K562 (cell line): ENCODE results near the gene INSR.

Source experiments
- ADNP ChIP-seq: fragments of 200-800 bp; sonication (Bioruptor generic); IDR thresholded peaks from 2 replicates; pipeline ENCODE4 v1.6.1; 2016; ENCODE audit warnings: missing genetic modification characterization, missing compliant biosample characterization
- ATF1 ChIP-seq, 2 experiments: fragments of 450-650 bp in 1 of 2; IDR thresholded peaks; 2 replicates each; pipeline ENCODE4 v1.6.1; 2016; ENCODE audit warnings: missing compliant biosample characterization in 1 of 2, missing genetic modification characterization in 1 of 2
- CHD1 ChIP-seq: fragments of 200-600 bp; sonication (generic); IDR thresholded peaks from one replicate; pipeline ENCODE4 v1.6.1; 2012; ENCODE audit warnings: mild to moderate bottlenecking, moderate library complexity, low read length, inconsistent platforms
- CTCF ChIP-seq, 3 experiments: IDR thresholded peaks in 2 of 3; conservative IDR thresholded peaks in 1 of 3; 2 replicates each; pipeline ENCODE4 v1.5.1; 2011 to 2012; ENCODE audit warnings: low read length in 3 of 3, mild to moderate bottlenecking in 3 of 3, control low read depth in 2 of 3, improper control_type of control experiment in 1 of 3, inconsistent platforms in 1 of 3, low read depth in 1 of 3, mixed read lengths in 1 of 3, moderate library complexity in 1 of 3; ENCODE audit not compliant: insufficient read depth in 2 of 3
- E2F1 ChIP-seq: sonication (generic); formaldehyde crosslinking; IDR thresholded peaks from 2 replicates; pipeline ENCODE4 v1.8.1; 2023; ENCODE audit warnings: mild to moderate bottlenecking, missing genetic modification reagents, moderate library complexity
- ESRRA ChIP-seq: fragments of 450-650 bp; IDR thresholded peaks from 2 replicates; pipeline ENCODE4 v1.6.1; 2014; ENCODE audit warnings: low read depth, mild to moderate bottlenecking, moderate library complexity, borderline replicate concordance
- HNRNPH1 ChIP-seq: fragments of 200-400 bp; formaldehyde crosslinking; optimal IDR thresholded peaks from 2 replicates; pipeline ENCODE3; 2017; ENCODE audit warnings: low read depth, mild to moderate bottlenecking, low read length, moderate library complexity
- MYBL2 ChIP-seq, 2 experiments: fragments of 450-650 bp in 1 of 2; sonication (generic) in 1 of 2; formaldehyde crosslinking in 1 of 2; IDR thresholded peaks; 2 replicates each; pipeline versions ENCODE4 v1.6.1 to v1.8.1; 2017 to 2022; ENCODE audit warnings: borderline replicate concordance in 1 of 2, inconsistent platforms in 1 of 2, low read depth in 1 of 2, mild to moderate bottlenecking in 1 of 2, missing genetic modification reagents in 1 of 2, moderate library complexity in 1 of 2
- MYNN ChIP-seq, 2 experiments: sonication (generic); formaldehyde crosslinking in 1 of 2; IDR thresholded peaks; 2 replicates each; pipeline versions ENCODE4 v1.5.0 to v1.6.1; 2016 to 2020; ENCODE audit warnings: antibody characterized with exemption in 1 of 2, missing genetic modification reagents in 1 of 2
- RNF2 ChIP-seq: sonication (generic); IDR thresholded peaks from 2 replicates; pipeline ENCODE4 v1.6.1; 2016
- TFE3 ChIP-seq: fragments of 450-650 bp; formaldehyde crosslinking; IDR thresholded peaks from 2 replicates; pipeline ENCODE4 v1.4.0; 2020; ENCODE audit warnings: mild to moderate bottlenecking, mixed read lengths

- TF ChIP-seq ADNP (tag) (no peak), TFE3 (no peak), HNRNPH1 (no peak), RNF2 (no peak), ATF1 (CRISPR knock-in tag; IDR thresholded peaks at IDR 0.05) (no peak), ATF1 (tag; IDR thresholded peaks at IDR 0.05) (no peak), ESRRA (no peak), CTCF (IDR thresholded peaks at IDR 0.05 in 2 of 3, conservative IDR thresholded peaks at IDR 0.05 in 1 of 3; ENCODE audit: insufficient read depth in 2 of 3, low read depth in 1 of 3, low read length in 3 of 3) (no peak), MYBL2 (IDR thresholded peaks at IDR 0.05; ENCODE audit: low read depth) (no peak), MYBL2 (CRISPR knock-in tag; IDR thresholded peaks at IDR 0.05; ENCODE audit: borderline replicate concordance) (no peak), E2F1 (CRISPR knock-in tag) (no peak), MYNN (IDR thresholded peaks at IDR 0.05) (no peak), MYNN (CRISPR knock-in tag; IDR thresholded peaks at IDR 0.05) (no peak), CHD1 (no peak)
Observed at GRCh38 chr19:7210359-7210758, 83.9 kb downstream of the INSR start.
